ENCODE results near the gene FLOT2.
"Not testable (repeated sequence)": the region's sequence is repeated elsewhere in the genome, so short reads cannot be mapped to it uniquely, and the experiment has no call there.

The FLOT2 gene

DNA sequence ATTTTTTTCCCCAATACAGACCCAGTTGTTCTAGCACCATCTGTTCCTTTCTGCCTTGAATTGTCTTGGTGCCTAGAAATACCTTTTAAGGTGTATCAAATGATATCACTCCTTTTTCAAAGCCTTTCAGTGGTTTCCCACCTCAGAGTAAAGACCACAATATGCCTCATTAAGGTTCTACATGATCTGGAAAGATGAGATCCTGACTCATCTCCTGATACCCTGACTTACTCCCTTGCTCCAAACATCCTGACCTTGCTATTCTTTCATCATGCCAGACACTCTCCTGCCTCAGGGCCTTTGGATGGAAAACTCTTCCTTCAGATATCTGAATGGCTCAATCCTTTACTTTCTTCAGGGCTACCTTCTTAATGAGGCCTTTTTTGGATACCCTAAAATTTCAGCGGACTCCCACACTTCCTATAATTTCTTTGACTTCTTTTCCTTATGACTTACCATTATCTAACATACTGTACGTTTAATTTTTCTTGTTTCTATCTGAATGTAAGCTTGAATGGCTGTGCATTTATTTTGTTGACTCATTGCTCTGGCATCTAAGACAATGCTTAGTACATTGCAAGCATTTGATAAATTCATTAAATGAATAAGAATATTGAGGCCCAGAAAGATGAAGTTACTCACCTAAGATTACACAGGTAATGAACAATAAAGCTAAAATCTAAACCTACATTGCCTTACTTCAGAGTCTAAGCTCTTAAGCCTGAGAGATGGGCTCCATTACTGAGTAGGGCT lies 19.2 kb downstream of the FLOT2 start:
- no peak overlapping the region for H3K4me3 ChIP-seq (replicated peaks; ENCODE audit: low read depth, low read length)
- no peak for DNase-seq (ENCODE audit: extremely low read depth, insufficient read length)
- peaks cover 27% of the 10 kb centered on the region for H3K36me3 ChIP-seq (ENCODE audit: control insufficient read depth, insufficient read depth, low read length)

DNA sequence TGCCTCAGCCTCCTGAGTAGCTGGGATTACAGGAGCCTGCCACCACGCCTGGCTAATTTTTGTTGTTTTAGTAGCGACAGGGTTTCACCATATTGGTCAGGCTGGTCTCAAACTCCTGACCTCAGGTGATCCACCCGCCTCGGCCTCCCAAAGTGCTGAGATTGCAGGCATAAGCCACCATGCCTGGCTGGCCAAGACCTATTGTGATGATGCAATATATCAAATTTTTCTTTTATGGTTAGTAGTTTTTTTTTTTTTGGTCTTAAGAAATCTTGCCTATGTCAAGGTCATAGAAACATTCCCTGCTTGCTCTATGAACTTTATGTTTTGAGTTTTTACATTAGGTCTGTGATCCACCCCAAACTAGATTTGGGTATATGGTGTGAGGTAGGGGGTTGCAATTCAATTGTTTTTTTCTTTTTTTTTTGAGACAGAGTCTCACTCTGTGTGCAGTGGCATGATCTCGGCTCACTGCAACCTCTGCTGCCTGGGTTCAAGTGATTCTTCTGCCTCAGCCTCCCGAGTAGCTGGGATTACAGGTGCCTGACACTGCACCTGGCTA lies 20.3 kb downstream of the FLOT2 start:
- not testable (repeated sequence) for H3K27me3 ChIP-seq (replicated peaks; ENCODE audit: control insufficient read depth, insufficient read depth, low read length); DNase-seq (ENCODE audit: extremely low read depth, insufficient read length); H3K4me3 ChIP-seq (replicated peaks; ENCODE audit: low read depth, low read length)
- H3K36me3 ChIP-seq (ENCODE audit: control insufficient read depth, insufficient read depth, low read length) = peaks cover 22% of the 10 kb centered on the region

More for the DNA sequence above, 19.2 kb downstream of the FLOT2 start:
- TF ChIP-seq, protein P1, sequence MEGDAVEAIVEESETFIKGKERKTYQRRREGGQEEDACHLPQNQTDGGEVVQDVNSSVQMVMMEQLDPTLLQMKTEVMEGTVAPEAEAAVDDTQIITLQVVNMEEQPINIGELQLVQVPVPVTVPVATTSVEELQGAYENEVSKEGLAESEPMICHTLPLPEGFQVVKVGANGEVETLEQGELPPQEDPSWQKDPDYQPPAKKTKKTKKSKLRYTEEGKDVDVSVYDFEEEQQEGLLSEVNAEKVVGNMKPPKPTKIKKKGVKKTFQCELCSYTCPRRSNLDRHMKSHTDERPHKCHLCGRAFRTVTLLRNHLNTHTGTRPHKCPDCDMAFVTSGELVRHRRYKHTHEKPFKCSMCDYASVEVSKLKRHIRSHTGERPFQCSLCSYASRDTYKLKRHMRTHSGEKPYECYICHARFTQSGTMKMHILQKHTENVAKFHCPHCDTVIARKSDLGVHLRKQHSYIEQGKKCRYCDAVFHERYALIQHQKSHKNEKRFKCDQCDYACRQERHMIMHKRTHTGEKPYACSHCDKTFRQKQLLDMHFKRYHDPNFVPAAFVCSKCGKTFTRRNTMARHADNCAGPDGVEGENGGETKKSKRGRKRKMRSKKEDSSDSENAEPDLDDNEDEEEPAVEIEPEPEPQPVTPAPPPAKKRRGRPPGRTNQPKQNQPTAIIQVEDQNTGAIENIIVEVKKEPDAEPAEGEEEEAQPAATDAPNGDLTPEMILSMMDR (IDR thresholded peaks at IDR 0.05; ENCODE audit: insufficient read depth, low read length, poor library complexity, severe bottlenecking) = no peak
- H3K27me3 ChIP-seq (replicated peaks; ENCODE audit: control insufficient read depth, insufficient read depth, low read length) = no peaks in the 10 kb centered on the region

- TF ChIP-seq, protein P1 (IDR thresholded peaks at IDR 0.05; ENCODE audit: insufficient read depth, low read length, poor library complexity, severe bottlenecking) = no peak
- no peak for DNase-seq (ENCODE audit: extremely low read depth, insufficient read length)
Observed at GRCh38 chr17:28875848-28876550, 21.5 kb downstream of the FLOT2 start.

DNA sequence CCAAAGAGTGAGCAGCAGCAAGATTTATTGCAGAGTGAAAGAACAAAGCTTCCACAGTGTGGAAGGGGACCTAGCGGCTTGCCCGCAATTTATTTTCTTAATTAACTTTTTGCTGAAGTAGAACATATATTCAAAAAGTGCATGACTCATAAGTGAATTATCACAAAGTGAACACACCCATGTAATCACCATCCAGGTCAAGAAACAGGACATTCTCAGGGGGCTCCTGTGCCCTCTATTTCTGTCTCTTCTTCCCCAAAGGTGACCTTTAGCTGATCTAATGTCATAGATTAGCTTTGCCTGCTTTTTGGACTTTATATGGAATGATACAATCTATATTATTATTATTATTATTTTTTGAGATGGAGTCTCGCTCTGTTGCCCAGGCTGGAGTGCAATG lies 22.8 kb downstream of the FLOT2 start:
- no peak overlapping the region for H3K4me3 ChIP-seq (replicated peaks; ENCODE audit: low read depth, low read length)
- TF ChIP-seq, protein P1 (IDR thresholded peaks at IDR 0.05; ENCODE audit: insufficient read depth, low read length, poor library complexity, severe bottlenecking) = no peak
- no peak for DNase-seq (ENCODE audit: extremely low read depth, insufficient read length)
- peaks cover 5% of the 10 kb centered on the region for H3K36me3 ChIP-seq (ENCODE audit: control insufficient read depth, insufficient read depth, low read length)
- no peaks in the 10 kb centered on the region for H3K27me3 ChIP-seq (replicated peaks; ENCODE audit: control insufficient read depth, insufficient read depth, low read length)

More at GRCh38 chr17:28875848-28876550, 21.5 kb downstream of the FLOT2 start:
- Histone ChIP-seq H3K36me3 (ENCODE audit: control insufficient read depth, insufficient read depth, low read length) (peaks cover 13% of the 10 kb centered on the region), H3K4me3 (replicated peaks; ENCODE audit: low read depth, low read length) (no peak overlapping the region), H3K27me3 (replicated peaks; ENCODE audit: control insufficient read depth, insufficient read depth, low read length) (no peaks in the 10 kb centered on the region)

GRCh38 chr17:28873839-28874238 lies 23.7 kb downstream of the FLOT2 start:
- TF ChIP-seq, protein P1 (IDR thresholded peaks at IDR 0.05; ENCODE audit: insufficient read depth, low read length, poor library complexity, severe bottlenecking) = no peak
- Histone ChIP-seq H3K36me3 (ENCODE audit: control insufficient read depth, insufficient read depth, low read length) (no peaks in the 10 kb centered on the region), H3K4me3 (replicated peaks; ENCODE audit: low read depth, low read length) (no peak overlapping the region), H3K27me3 (replicated peaks; ENCODE audit: control insufficient read depth, insufficient read depth, low read length) (no peaks in the 10 kb centered on the region)
- no peak for DNase-seq (ENCODE audit: extremely low read depth, insufficient read length)

DNA sequence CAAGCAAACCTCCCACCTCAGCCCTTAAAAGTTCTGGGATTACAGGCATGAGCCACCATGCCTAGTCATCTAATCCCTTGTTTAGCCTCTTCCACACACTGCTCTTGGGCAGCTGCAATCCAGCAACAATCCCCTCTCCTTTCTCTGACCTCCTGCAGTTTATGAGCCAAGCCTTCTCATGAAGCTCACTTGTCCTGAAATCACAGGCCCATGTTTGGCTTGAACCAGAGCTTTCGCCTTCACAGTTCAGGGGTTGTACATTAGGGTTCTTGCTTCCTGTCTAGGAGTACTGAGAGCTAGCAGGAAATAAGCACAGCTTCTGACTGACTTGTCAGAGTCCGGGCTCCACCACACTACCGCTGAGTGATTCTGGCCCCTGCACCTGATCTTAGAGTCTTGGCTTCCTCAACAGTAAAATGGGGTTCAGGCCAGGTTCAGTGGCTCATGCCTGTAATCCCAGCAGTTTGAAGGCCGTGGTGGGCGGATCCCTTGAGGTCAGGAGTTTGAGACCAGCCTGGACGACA lies 26.4 kb downstream of the FLOT2 start:
- H3K27me3 ChIP-seq (replicated peaks; ENCODE audit: control insufficient read depth, insufficient read depth, low read length) = no peaks in the 10 kb centered on the region
- no peak overlapping the region for H3K4me3 ChIP-seq (replicated peaks; ENCODE audit: low read depth, low read length)
- TF ChIP-seq, protein P1 (IDR thresholded peaks at IDR 0.05; ENCODE audit: insufficient read depth, low read length, poor library complexity, severe bottlenecking) = no peak
- DNase-seq (ENCODE audit: extremely low read depth, insufficient read length) = peak; percentile 74
- H3K36me3 ChIP-seq (ENCODE audit: control insufficient read depth, insufficient read depth, low read length) = no peaks in the 10 kb centered on the region
